Measurements from ENCODE around the gene BRINP2.
"Not testable (repeated sequence)": the region's sequence is repeated elsewhere in the genome, so short reads cannot be mapped to it uniquely, and the experiment has no call there.

Gene BRINP2

GRCh38 chr1:177278626-177279390, 108.0 kb downstream of the BRINP2 start:
- DNase-seq = no peak

- no peak for DNase-seq
Measured at GRCh38 chr1:177281901-177282300, 111.1 kb downstream of the BRINP2 start.

- no peak for DNase-seq
Measured at GRCh38 chr1:177282976-177283375, 112.2 kb downstream of the BRINP2 start.

GRCh38 chr1:177283380-177283779, 112.6 kb downstream of the BRINP2 start:
- DNase-seq = no peak

- no peak for DNase-seq
Measured at GRCh38 chr1:177286396-177286795, 115.6 kb downstream of the BRINP2 start.

GRCh38 chr1:177287270-177287669, 116.5 kb downstream of the BRINP2 start:
- no peak for DNase-seq

- no peak for DNase-seq
Measured at GRCh38 chr1:177287994-177288393, 117.2 kb downstream of the BRINP2 start.

GRCh38 chr1:177289532-177289931, 118.8 kb downstream of the BRINP2 start:
- no peak for DNase-seq

- no peak for DNase-seq
Measured at GRCh38 chr1:177300431-177300830, 129.7 kb downstream of the BRINP2 start.

GRCh38 chr1:177301425-177302124, 130.8 kb downstream of the BRINP2 start:
- DNase-seq = no peak

- DNase-seq = no peak
Measured at GRCh38 chr1:177302357-177303044, 131.7 kb downstream of the BRINP2 start.

- no peak for DNase-seq
Measured at GRCh38 chr1:177305040-177306018, 134.6 kb downstream of the BRINP2 start.

- no peak for DNase-seq
Measured at GRCh38 chr1:177306019-177306415, 135.3 kb downstream of the BRINP2 start.

GRCh38 chr1:177306981-177307380, 136.2 kb downstream of the BRINP2 start:
- DNase-seq = no peak

GRCh38 chr1:177307771-177308170, 137.0 kb downstream of the BRINP2 start:
- DNase-seq = no peak

GRCh38 chr1:177309880-177310279, 139.1 kb downstream of the BRINP2 start:
- no peak for DNase-seq

- no peak for DNase-seq
Measured at GRCh38 chr1:177310326-177310725, 139.6 kb downstream of the BRINP2 start.

GRCh38 chr1:177311111-177311510, 140.4 kb downstream of the BRINP2 start:
- no peak for DNase-seq

GRCh38 chr1:177311586-177311985, 140.8 kb downstream of the BRINP2 start:
- no peak for DNase-seq

GRCh38 chr1:177315261-177315660, 144.5 kb downstream of the BRINP2 start:
- DNase-seq = no peak

- no peak for DNase-seq
Measured at GRCh38 chr1:177315761-177316160, 145.0 kb downstream of the BRINP2 start.

GRCh38 chr1:177321434-177321833, 150.7 kb downstream of the BRINP2 start:
- DNase-seq = not testable (repeated sequence)

- no peak for DNase-seq
Measured at GRCh38 chr1:177328251-177328650, 157.5 kb downstream of the BRINP2 start.

Measured in SIG-M5 (cell line).